Naive B cell (primary cell): Measurements from ENCODE around the gene IVNS1ABP. TPM values are rescaled to one million over a fixed set of nuclear protein-coding genes. Genes with fewer than 3 reads are reported as not detected.
"Not testable (repeated sequence)": the region's sequence is repeated elsewhere in the genome, so short reads cannot be mapped to it uniquely, and the experiment has no call there.

ENCODE experiments used
- ATAC-seq, 2 donors: fragments of 150-1000 bp; cut with Tn5 transposase; 2 replicates each; pipeline ENCODE4 v1.10.0; 2021; ENCODE audit warnings: low read depth in 2 of 2, mild to moderate bottlenecking in 2 of 2, moderate library complexity in 2 of 2
- DNase-seq: peaks from one replicate; pipeline ENCODE4 v3.0.0; 2022
- H3K27ac Mint-ChIP-seq, 6 donors: one replicate each; pipeline ENCODE4 v1.8.0; 2020 to 2022; ENCODE audit warnings: mild to moderate bottlenecking in 6 of 6, mixed read lengths in 6 of 6, moderate library complexity in 5 of 6, inconsistent platforms in 2 of 6
- H3K27me3 Mint-ChIP-seq, 3 donors: one replicate each; pipeline ENCODE4 v1.8.0; 2021 to 2022; ENCODE audit warnings: mixed read lengths in 3 of 3, mild to moderate bottlenecking in 1 of 3
- H3K36me3 Mint-ChIP-seq, 2 donors: one replicate each; pipeline ENCODE4 v1.8.0; 2020 to 2022; ENCODE audit warnings: mixed read lengths in 2 of 2, inconsistent platforms in 1 of 2, mild to moderate bottlenecking in 1 of 2
- H3K4me1 Mint-ChIP-seq, 3 donors: one replicate each; pipeline ENCODE4 v1.8.0; 2020 to 2022; ENCODE audit warnings: mixed read lengths in 3 of 3, inconsistent platforms in 1 of 3, mild to moderate bottlenecking in 1 of 3, moderate library complexity in 1 of 3
- H3K4me3 Mint-ChIP-seq, 8 donors: one replicate each; pipeline ENCODE4 v1.8.0; 2020 to 2022; ENCODE audit warnings: mild to moderate bottlenecking in 8 of 8, mixed read lengths in 8 of 8, moderate library complexity in 8 of 8, inconsistent platforms in 2 of 8
- H3K9me3 Mint-ChIP-seq, 7 donors: one replicate each; pipeline ENCODE4 v1.8.0; 2020 to 2022; ENCODE audit warnings: mixed read lengths in 7 of 7, mild to moderate bottlenecking in 5 of 7, inconsistent platforms in 2 of 7, moderate library complexity in 1 of 7
- polyA plus RNA-seq, 6 donors: library from polyadenylated mRNA; unstranded; fragments of 300-500 nt; fragmentation: Illumina TruSeq; gene quantifications; one replicate each; pipeline ENCODE4 v1.2.3, GENCODE V29; 2021; ENCODE audit warnings: low read depth in 6 of 6

Gene IVNS1ABP
- polyA plus RNA-seq, 6 donors from 2014 or later = 20.3 to 40.9 (median 31.0) TPM

GRCh38 chr1:185257116-185257949 lies 59.7 kb downstream of the IVNS1ABP start:
- not testable (repeated sequence) for H3K4me1 Mint-ChIP-seq, H3K4me3 Mint-ChIP-seq, H3K9me3 Mint-ChIP-seq, H3K27ac Mint-ChIP-seq, H3K27me3 Mint-ChIP-seq, DNase-seq, H3K36me3 Mint-ChIP-seq, ATAC-seq

GRCh38 chr1:185255595-185255994 lies 61.4 kb downstream of the IVNS1ABP start:
- not testable (repeated sequence) for H3K9me3 Mint-ChIP-seq

GRCh38 chr1:185252404-185252803 lies 64.6 kb downstream of the IVNS1ABP start:
- H3K9me3 Mint-ChIP-seq, H3K4me1 Mint-ChIP-seq, ATAC-seq, H3K27me3 Mint-ChIP-seq, DNase-seq, H3K27ac Mint-ChIP-seq, H3K36me3 Mint-ChIP-seq, H3K4me3 Mint-ChIP-seq: not testable (repeated sequence)

More at GRCh38 chr1:185255595-185255994, 61.4 kb downstream of the IVNS1ABP start:
- not testable (repeated sequence) for DNase-seq, H3K36me3 Mint-ChIP-seq, H3K4me3 Mint-ChIP-seq, H3K27ac Mint-ChIP-seq, H3K4me1 Mint-ChIP-seq, H3K27me3 Mint-ChIP-seq, ATAC-seq

GRCh38 chr1:185251928-185252327 lies 65.1 kb downstream of the IVNS1ABP start:
- not testable (repeated sequence) for H3K27me3 Mint-ChIP-seq, H3K27ac Mint-ChIP-seq, DNase-seq

GRCh38 chr1:185250063-185250462 lies 67.0 kb downstream of the IVNS1ABP start:
- no peak for ATAC-seq
- no peaks in the 10 kb centered on the region for H3K27me3 Mint-ChIP-seq
- peaks cover 0 to 5% (median 2%) of the 10 kb centered on the region in 7 donors for H3K9me3 Mint-ChIP-seq
- no peak overlapping the region for H3K27ac Mint-ChIP-seq
- peaks cover 0 to 5% of the 10 kb centered on the region in 2 donors for H3K36me3 Mint-ChIP-seq
- no peak for DNase-seq
- no peaks in the 10 kb centered on the region for H3K4me1 Mint-ChIP-seq
- no peak overlapping the region for H3K4me3 Mint-ChIP-seq

More at GRCh38 chr1:185251928-185252327, 65.1 kb downstream of the IVNS1ABP start:
- H3K4me1 Mint-ChIP-seq, H3K9me3 Mint-ChIP-seq, H3K4me3 Mint-ChIP-seq, H3K36me3 Mint-ChIP-seq, ATAC-seq: not testable (repeated sequence)

- no peak for ATAC-seq
- Mint-ChIP-seq H3K27ac (peak overlapping the region in 1 of 6 donors; percentile 54), H3K4me3 (no peak overlapping the region), H3K36me3 (no peaks in the 10 kb centered on the region), H3K9me3 (peaks cover 0 to 1% (median 0%) of the 10 kb centered on the region in 7 donors), H3K4me1 (no peaks in the 10 kb centered on the region), H3K27me3 (no peaks in the 10 kb centered on the region)
- DNase-seq = no peak
Observed at GRCh38 chr1:185249563-185249962, 67.5 kb downstream of the IVNS1ABP start.

Other genes with a start within 250 kb of the IVNS1ABP start
- gene TRMT1L, start 160.3 kb downstream of the IVNS1ABP start, polyA plus RNA-seq = 10 to 100 TPM; 15.6 to 31.8 (median 22.9) TPM
- gene SWT1, start 160.1 kb downstream of the IVNS1ABP start, polyA plus RNA-seq = 1 to 10 TPM; 4.0 to 6.8 (median 5.3) TPM